CD4-positive, alpha-beta T cell treated with Interleukin-2 at 100 ng/mL for 4 hours (primary cell): ENCODE data around the gene ZNF682.
A peak's percentile ranks its signal among the peaks of the same experiment; 100 is the strongest.
"Not testable (repeated sequence)": the region's sequence is repeated elsewhere in the genome, so short reads cannot be mapped to it uniquely, and the experiment has no call there.

ENCODE experiments used
- DNase-seq: peaks from one replicate; pipeline ENCODE4 v3.0.0-alpha.2; 2020; ENCODE audit warnings: low spot score

The ZNF682 gene

GRCh38 chr19:19997656-19998268 lies 41.5 kb downstream of the ZNF682 start:
- peak; percentile 45 for DNase-seq

GRCh38 chr19:19966862-19967261 lies 72.4 kb downstream of the ZNF682 start:
- DNase-seq = no peak

- not testable (repeated sequence) for DNase-seq
These were observed 73.2 kb downstream of the ZNF682 start for GRCh38 chr19:19966126-19966525.

- no peak for DNase-seq
These were observed 74.9 kb downstream of the ZNF682 start for GRCh38 chr19:19964416-19964815.

GRCh38 chr19:19959151-19959799 lies 80.0 kb downstream of the ZNF682 start:
- DNase-seq = peak; percentile 69

- DNase-seq = not testable (repeated sequence)
These were observed 81.5 kb downstream of the ZNF682 start for GRCh38 chr19:19957766-19958165.

GRCh38 chr19:19956434-19957075 lies 82.8 kb downstream of the ZNF682 start:
- no peak for DNase-seq

GRCh38 chr19:19955208-19955607 lies 84.1 kb downstream of the ZNF682 start:
- no peak for DNase-seq
